ENCODE data around the gene SCNN1A.

The SCNN1A gene

DNA sequence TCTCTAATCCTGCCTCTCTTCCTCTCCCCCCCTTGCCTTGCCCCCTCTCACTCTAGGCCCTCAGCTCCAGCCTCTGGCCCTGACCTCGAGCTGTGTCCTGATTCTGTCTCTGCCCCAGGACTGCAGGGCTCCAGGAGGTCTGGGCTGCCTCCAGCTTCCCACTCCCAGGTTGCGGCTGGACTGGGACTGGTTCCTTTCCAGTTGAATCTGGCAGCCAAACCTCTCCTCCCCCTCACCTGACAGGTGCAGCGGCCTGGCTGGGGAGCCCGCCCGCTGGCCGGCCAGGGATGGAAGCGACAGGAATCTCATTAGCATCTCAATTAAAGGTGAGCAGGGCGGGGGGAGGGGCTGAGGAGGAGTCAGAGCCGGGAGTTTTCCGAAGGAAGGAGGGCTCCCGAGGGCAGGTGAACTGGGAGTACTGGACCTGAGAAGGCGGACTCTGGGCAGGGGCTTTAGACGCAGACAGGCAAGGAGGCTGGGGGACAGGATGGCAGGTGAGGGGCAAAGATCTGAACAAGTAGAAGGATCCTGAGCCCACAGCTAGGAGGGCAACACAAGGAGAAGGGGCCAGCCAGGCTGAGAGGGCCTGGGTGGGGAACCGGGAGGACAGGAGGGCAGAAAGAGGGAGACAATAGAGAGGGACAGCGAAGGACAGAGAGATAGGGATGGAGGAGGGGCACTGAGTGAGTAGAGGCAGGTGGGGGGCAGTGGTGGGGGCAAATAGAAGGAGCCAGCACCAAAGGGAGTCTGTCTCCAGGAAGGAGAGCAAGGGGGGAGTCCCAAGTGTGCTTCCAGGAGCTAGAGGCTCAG, at the start of gene SCNN1A:
Gene SCNN1A, minus strand, starts transcription at position 295 of the 810 bp plus-strand sequence. CDS start 780 bp downstream, outside the sequence.
- TF ChIP-seq ZNF274 (IDR thresholded peaks at IDR 0.05; ENCODE audit: low read depth, low read length): no peak
- no peak within 1 kb of the TSS for H3K4me3 ChIP-seq (ENCODE audit: low read length)

DNA sequence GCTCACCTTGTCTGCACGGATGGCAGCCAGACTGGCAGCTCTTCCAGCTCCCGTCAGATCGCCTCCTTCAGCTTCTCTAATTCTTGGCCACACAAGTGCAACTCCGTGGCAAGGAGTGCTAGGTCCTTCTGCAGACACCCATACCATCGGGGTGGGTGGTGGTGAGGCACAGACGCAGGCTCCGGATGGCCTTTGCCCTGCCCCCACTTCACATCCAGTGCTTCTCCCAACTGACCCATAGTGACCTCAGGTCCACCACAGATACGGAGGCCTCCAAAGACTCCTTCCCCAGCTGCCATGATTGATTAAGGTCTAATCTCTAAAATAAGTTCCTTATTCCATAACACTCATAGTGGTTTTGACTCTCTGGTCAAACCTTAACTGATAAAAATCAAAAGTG, 49.5 kb upstream of the SCNN1A start:
- no peak overlapping the region for H3K4me3 ChIP-seq (ENCODE audit: low read length)
- TF ChIP-seq ZNF274 (IDR thresholded peaks at IDR 0.05; ENCODE audit: low read depth, low read length): no peak

DNA sequence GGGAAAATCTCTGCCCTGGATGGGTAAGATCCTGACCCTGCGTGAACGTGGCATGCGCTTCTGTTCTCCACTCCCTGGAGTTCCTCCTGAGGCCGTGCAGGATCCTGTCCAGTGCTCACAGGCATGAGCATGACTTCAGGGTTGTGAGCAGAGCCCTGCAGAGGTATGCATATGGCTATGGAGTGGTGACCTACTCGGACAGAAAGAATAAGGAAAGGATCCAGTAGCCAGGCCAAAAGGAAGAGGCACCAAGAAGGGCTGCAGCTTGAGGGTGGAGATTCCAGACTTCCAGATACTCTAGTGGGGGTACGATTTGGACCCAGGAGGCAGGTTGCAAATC, 48.6 kb upstream of the SCNN1A start:
- no peak for TF ChIP-seq ZNF274 (IDR thresholded peaks at IDR 0.05; ENCODE audit: low read depth, low read length)
- H3K4me3 ChIP-seq (ENCODE audit: low read length): no peak overlapping the region

DNA sequence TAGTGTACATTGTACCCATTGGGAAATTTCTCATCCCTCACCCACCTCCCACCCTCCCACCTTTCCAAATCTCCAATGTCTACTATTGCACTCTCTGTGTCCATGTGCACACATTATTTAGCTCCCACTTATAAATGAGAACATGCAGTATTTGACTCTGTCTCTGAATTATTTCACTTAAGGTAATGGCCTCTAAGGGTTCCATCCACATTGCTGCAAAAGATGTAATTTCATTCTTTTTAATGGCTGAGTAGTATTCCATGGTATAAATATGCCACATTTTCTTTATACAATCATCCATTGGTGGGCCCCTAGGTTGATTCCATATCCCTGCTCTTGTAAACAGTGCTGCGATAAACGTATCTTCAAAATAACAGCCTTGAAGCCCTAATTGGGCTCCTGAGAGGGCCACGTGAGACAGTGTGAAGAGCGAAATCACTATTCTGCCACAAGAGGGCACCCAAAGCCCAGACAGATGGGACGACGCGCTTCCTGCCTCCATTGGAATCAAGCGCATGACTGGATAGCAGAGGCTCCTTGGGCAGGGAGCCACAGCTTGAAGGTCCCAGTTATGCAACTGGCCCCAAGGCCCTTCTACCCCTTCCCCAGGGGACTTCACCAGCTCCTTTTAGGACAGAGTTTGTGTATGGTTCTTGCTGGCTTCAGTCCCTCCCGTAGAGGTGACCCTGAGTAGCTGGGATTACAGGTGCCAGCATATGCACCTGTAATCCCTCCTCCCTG, 48.1 kb upstream of the SCNN1A start:
- no peak overlapping the region for H3K4me3 ChIP-seq (ENCODE audit: low read length)
- TF ChIP-seq ZNF274 (IDR thresholded peaks at IDR 0.05; ENCODE audit: low read depth, low read length): no peak

DNA sequence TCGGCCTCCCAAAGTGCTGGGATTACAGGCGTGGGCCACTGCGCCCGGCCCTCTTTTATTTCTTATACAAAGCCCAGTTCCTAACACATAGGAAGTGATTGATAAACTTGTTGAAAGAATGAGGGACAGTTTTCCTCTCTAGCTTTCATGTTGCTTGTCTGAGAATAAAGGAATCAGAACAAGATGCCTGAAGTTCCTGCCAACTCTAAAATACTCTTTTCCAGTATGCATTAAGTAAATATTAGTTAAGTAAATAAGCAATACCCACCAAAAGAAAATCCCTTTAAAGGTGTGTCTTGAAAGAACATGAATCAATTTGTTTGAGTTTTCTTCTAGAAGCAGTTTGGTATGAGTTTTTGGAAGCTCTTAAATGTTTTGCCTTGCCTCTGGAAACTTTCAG, 45.0 kb upstream of the SCNN1A start:
- H3K4me3 ChIP-seq (ENCODE audit: low read length): no peak overlapping the region
- TF ChIP-seq ZNF274 (IDR thresholded peaks at IDR 0.05; ENCODE audit: low read depth, low read length): no peak

DNA sequence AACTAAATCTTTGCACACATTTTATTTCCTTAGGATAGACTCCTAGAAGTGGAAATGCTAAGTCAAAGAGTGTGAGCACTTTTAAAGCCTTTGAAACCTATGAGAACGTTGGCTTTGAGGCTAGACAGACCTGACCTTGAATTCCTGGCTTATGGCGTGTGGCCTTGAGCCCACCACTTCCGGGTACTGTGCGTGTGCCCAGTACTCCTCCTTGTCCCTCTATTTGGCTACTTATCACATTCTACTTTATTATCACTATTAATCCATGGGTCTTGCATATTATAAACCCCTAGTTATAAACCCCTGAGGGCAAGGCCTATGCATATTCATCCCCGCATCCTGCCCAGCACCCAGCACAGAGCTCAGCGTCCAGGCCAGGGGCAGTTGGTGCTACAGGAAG, 43.4 kb upstream of the SCNN1A start:
- no peak overlapping the region for H3K4me3 ChIP-seq (ENCODE audit: low read length)
- TF ChIP-seq ZNF274 (IDR thresholded peaks at IDR 0.05; ENCODE audit: low read depth, low read length): no peak

DNA sequence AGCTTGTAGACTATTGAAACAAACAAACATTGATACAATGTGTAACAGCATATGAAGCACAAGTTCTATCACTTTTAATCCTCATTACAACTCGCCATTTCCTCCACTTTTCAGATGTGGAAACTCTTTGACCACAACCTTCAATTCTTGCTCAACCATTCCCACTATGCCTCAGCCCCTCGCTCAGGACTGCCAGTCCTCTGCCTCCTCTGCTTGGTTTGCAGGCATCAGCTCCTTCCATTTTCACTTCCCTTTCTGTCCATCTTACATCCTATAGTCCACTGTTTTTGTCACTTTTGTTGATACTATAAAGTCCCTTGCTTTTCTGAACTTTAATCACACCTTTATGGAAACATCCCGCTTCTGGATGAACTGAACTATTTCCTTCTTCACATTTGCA, 41.2 kb upstream of the SCNN1A start:
- no peak overlapping the region for H3K4me3 ChIP-seq (ENCODE audit: low read length)
- TF ChIP-seq ZNF274 (IDR thresholded peaks at IDR 0.05; ENCODE audit: low read depth, low read length): no peak

DNA sequence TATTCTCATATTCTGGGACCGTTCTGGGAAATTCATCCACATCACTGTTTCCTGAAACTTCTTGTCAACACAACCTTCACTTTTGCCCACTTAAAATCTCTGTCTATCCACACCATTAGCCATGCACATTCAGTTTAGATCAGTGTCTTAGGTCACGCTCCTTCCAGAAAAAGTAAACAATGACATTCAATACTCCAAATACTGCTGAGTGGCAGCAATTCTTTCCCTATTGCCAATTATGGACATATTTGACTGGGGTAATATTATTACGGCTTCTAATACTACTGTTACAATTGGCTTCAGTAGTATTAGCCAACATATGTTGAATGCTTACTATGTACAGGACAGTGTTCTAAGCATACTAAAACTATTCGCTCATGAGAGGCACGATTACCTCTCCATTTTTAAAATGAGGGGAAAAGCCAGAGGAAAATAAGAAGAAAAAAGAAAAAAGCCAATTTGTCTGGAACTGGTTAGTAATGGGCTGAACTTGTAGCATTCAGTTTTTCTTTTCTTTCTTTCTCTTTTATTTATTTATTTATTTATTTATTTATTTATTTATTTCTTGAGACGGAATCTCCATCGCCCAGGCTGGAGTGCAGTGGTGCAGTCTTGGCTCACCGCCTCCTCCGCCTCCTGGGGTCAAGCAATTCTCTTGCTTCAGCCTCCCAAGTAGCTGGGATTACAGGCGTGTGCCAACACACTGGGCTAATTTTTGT, 32.0 kb upstream of the SCNN1A start:
- no peak for TF ChIP-seq ZNF274 (IDR thresholded peaks at IDR 0.05; ENCODE audit: low read depth, low read length)

DNA sequence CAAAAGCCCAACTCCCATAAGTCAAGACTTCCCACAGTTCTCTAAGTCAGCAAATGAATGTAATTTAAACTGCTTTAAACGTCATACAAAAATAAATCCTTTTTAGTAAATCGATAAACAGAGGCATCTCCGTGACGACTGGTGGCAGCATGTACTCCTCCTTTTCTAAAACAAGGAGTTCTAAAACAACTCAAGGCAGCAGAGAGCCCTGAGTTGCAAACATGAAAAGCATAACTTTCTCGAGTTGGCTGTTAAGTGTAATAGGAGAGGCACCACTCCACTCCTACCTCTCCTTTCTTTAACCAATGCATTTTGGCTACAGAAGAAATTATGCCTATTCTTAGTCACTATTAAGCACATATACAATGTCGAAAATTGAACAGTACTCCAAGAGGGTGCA, 30.6 kb upstream of the SCNN1A start:
- no peak for TF ChIP-seq ZNF274 (IDR thresholded peaks at IDR 0.05; ENCODE audit: low read depth, low read length)
- H3K4me3 ChIP-seq (ENCODE audit: low read length): no peak overlapping the region

More for the DNA sequence above, 32.0 kb upstream of the SCNN1A start:
- H3K4me3 ChIP-seq (ENCODE audit: low read length): no peak overlapping the region

DNA sequence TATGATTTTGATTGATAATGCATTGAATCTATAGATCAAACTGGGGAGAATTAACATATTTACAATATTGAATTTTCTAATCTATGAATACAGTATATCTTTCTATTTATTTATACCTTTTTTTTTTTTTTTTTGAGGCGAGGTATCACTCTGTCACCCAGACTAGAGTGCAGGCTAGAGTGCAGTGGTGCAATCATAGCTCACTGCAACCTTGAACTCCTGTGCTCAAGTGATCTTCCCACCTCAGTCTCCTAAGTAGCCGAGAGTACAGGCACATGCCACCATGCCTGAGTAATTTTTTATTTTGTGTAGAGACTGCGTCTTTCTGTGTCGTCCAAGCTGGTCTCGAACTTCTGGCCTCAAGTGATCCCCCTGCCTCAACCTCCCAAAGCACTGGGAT, 29.0 kb upstream of the SCNN1A start:
- no peak for TF ChIP-seq ZNF274 (IDR thresholded peaks at IDR 0.05; ENCODE audit: low read depth, low read length)
- H3K4me3 ChIP-seq (ENCODE audit: low read length): no peak overlapping the region

DNA sequence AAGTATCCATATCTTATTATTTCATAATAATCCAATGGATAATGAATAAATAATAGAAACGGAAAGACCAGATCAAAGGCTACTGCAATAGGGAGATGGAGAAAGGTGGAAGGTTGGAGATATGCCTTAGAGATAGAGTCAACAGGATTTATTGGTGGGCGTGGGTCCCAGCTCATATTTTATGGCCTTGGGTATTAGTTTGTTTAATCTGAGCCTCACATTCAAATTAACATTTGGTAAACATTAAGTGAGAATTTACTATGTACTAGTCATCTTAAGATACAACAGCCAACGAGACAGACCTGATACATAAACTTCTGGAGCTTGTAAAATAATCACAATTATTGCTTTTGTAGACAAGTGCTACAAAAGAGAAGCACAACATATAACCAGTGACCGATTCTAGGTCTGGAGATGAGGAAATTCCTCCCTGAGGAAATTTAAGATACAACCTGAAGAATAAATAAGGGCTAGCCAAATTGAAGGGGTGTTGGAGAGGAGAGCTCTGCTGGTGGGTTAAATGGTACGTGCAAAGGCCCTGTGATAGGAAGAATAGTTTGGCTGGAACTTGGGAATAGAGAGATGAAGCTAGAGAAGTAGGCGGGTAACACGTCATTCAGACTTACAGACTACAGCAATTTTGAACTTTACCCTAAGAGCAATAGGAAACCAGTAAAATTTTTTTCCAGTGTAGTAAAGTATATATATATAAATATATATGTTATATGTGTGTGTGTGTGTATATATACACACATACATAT, 24.7 kb upstream of the SCNN1A start:
- no peak for TF ChIP-seq ZNF274 (IDR thresholded peaks at IDR 0.05; ENCODE audit: low read depth, low read length)
- H3K4me3 ChIP-seq (ENCODE audit: low read length): no peak overlapping the region

DNA sequence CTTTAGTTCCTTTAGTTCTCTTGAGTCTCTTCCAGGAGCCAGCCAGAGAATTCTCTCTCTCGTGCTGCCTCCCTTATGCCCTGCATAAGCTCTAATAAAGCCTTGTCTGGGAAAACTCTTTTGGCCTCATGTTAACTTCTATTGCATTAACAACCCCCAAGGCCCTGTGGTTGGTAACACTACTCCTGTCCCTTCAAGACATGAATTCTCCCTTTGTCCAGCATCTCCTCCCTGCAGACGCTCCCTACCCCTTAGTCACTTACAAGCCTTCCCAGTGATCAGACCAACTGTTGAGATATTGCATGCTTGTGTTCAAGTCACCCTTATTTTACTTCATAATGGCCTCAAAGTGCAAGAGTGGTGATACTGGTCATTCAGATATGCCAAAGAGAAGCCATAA, 20.7 kb upstream of the SCNN1A start:
- no peak overlapping the region for H3K4me3 ChIP-seq (ENCODE audit: low read length)
- no peak for TF ChIP-seq ZNF274 (IDR thresholded peaks at IDR 0.05; ENCODE audit: low read depth, low read length)

DNA sequence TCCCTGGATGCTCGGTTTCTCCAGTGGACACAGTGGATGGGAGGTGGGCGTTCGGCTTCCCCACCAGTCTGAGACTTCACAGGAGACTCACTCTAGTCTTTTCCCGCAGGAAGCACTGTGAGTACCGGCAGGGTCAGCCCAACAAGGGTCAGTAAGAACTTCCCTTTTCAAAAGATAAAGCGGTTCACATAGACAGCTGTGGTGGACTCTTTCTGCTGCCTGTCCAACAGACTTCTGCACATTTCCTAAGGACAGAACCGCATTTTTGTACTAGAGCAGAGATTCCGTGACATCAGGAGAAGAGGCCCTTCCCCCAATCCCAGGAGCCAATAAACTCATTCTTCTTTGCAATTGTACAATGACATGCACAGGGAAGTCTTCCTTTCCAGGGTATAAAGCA, 19.0 kb upstream of the SCNN1A start:
- no peak overlapping the region for H3K4me3 ChIP-seq (ENCODE audit: low read length)
- TF ChIP-seq ZNF274 (IDR thresholded peaks at IDR 0.05; ENCODE audit: low read depth, low read length): no peak

DNA sequence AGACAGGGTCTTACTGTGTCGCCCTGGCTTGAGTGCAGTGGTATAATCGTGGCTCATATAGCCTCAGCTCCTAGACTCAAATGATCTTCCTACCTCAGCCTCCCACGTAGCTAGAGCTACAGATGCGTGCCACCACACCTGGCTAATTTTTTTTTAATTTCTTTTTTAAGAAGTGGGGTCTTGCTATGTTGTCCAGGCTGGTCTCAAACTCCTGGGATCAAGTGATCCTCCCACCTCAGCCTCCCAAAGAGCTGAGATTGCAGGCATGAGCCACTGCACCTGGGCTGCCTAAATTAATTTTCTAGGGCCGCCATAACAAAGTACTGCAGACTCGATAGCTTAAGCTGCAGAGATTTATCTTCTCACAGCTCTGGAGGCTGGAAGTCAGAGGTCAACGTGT, 17.7 kb upstream of the SCNN1A start:
- no peak overlapping the region for H3K4me3 ChIP-seq (ENCODE audit: low read length)
- TF ChIP-seq ZNF274 (IDR thresholded peaks at IDR 0.05; ENCODE audit: low read depth, low read length): no peak

Data from GM08714 (cell line).